GM18526 (cell line): Measurements from ENCODE around the gene LARGE1.

ENCODE experiments used
- POLR2A ChIP-seq: IDR thresholded peaks from 3 replicates; pipeline ENCODE4 v1.6.1; 2011; ENCODE audit not compliant: insufficient read length; ENCODE audit errors: extremely low read depth

LARGE1 gene

GRCh38 chr22:33896575-33897447, 23.5 kb downstream of the LARGE1 start:
- no peak for TF ChIP-seq POLR2A

- TF ChIP-seq POLR2A, result no peak
These were observed 24.1 kb downstream of the LARGE1 start for GRCh38 chr22:33896154-33896553.

GRCh38 chr22:33895444-33895843, 24.8 kb downstream of the LARGE1 start:
- no peak for TF ChIP-seq POLR2A

- no peak for TF ChIP-seq POLR2A
These were observed 25.8 kb downstream of the LARGE1 start for GRCh38 chr22:33894515-33894914.

GRCh38 chr22:33894036-33894435, 26.2 kb downstream of the LARGE1 start:
- no peak for TF ChIP-seq POLR2A

- no peak for TF ChIP-seq POLR2A
These were observed 26.8 kb downstream of the LARGE1 start for GRCh38 chr22:33893512-33893911.

- TF ChIP-seq POLR2A, result no peak
These were observed 28.3 kb downstream of the LARGE1 start for GRCh38 chr22:33891992-33892391.

GRCh38 chr22:33891455-33891854, 28.8 kb downstream of the LARGE1 start:
- no peak for TF ChIP-seq POLR2A

GRCh38 chr22:33889748-33890147, 30.5 kb downstream of the LARGE1 start:
- TF ChIP-seq POLR2A, result no peak

GRCh38 chr22:33888821-33889220, 31.5 kb downstream of the LARGE1 start:
- TF ChIP-seq POLR2A, result no peak

GRCh38 chr22:33887173-33887572, 33.1 kb downstream of the LARGE1 start:
- TF ChIP-seq POLR2A, result no peak

- TF ChIP-seq POLR2A, result no peak
These were observed 33.6 kb downstream of the LARGE1 start for GRCh38 chr22:33886696-33887095.

- TF ChIP-seq POLR2A, result no peak
These were observed 35.4 kb downstream of the LARGE1 start for GRCh38 chr22:33884829-33885228.

- no peak for TF ChIP-seq POLR2A
These were observed 36.1 kb downstream of the LARGE1 start for GRCh38 chr22:33883961-33884808.

- TF ChIP-seq POLR2A, result no peak
These were observed 36.7 kb downstream of the LARGE1 start for GRCh38 chr22:33883561-33883960.

- no peak for TF ChIP-seq POLR2A
These were observed 37.3 kb downstream of the LARGE1 start for GRCh38 chr22:33882991-33883390.
